NCI-H524 treated with DMSO at 0.1 percent for 48 hours (cell line): ENCODE data around the gene MCEMP1.
"Not testable (repeated sequence)": the region's sequence is repeated elsewhere in the genome, so short reads cannot be mapped to it uniquely, and the experiment has no call there.

Experiments used
- DNase-seq: peaks from one replicate; lab custom pipeline; 2025; lab: John Stamatoyannopoulos, UW

The MCEMP1 gene

DNA sequence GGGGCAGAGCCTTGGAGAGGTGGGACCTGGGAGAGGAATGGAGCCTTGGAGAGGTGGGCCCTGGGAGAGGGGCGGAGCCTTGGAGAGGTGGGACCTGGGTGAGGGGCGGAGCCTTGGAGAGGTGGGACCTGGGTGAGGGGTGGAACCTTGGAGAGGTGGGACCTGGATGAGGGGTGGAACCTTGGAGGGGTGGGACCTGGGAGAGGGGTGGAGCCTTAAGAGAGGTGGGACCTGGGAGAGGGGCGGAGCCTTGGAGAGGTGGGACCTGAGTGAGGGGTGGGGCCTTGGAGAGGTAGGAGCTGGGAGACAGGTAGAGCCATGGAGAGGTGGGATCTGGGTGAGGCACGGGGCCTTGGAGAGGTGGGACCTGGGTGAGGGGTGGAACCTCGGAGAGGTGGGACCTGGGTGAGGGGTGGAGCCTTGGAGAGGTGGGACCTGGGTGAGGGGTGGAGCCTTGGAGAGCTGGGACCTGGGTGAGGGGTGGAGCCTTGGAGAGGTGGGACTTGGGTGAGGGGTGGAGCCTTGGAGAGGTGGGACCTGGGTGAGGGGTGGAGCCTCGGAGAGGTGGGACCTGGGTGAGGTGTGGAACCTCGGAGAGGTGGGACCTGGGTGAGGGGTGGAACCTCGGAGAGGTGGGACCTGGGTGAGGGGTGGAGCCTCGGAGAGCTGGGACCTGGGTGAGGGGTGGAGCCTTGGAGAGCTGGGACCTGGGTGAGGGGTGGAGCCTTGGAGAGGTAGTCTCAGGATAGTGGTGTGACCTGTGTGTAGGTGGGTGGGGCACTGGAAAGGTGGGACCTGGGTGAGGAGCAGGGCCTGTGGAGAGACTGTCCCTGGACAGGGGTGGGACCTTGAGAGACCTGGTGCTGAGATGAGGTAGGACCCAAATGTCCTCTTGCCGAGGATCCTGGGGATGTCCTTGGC is 33.0 kb upstream of the MCEMP1 start:
- not testable (repeated sequence) for DNase-seq

DNA sequence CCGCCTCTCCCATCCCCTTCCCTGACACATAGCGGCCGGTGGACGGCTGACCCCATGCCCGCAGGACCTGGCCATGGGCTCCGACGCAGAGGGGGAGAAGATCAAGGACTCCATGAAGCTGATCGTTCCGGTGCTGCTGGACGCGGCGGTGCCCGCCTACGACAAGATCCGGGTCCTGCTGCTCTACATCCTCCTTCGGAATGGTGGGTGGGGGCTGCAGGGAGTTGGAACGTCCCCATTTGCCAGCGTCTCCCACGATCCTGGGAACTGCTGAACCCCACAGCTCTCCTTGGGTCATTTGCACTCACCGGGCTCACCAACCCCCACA is 32.4 kb upstream of the MCEMP1 start:
- DNase-seq = no peak

DNA sequence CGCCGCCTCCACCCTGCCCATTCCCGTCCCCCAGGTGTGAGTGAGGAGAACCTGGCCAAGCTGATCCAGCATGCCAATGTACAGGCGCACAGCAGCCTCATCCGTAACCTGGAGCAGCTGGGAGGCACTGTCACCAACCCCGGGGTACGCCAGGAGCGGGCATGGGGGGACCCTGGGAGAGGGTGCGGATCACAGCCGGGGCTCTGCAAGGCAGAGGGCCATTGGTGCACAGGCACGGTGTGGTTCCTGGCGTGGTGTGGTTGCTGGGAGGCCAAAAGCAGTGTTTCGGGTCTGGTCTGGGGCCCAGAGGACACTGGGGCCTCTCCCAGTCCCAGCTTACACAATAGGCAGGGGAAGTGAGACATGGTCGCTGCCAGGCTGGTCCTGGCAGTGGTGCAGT is 31.7 kb upstream of the MCEMP1 start:
- DNase-seq = no peak

DNA sequence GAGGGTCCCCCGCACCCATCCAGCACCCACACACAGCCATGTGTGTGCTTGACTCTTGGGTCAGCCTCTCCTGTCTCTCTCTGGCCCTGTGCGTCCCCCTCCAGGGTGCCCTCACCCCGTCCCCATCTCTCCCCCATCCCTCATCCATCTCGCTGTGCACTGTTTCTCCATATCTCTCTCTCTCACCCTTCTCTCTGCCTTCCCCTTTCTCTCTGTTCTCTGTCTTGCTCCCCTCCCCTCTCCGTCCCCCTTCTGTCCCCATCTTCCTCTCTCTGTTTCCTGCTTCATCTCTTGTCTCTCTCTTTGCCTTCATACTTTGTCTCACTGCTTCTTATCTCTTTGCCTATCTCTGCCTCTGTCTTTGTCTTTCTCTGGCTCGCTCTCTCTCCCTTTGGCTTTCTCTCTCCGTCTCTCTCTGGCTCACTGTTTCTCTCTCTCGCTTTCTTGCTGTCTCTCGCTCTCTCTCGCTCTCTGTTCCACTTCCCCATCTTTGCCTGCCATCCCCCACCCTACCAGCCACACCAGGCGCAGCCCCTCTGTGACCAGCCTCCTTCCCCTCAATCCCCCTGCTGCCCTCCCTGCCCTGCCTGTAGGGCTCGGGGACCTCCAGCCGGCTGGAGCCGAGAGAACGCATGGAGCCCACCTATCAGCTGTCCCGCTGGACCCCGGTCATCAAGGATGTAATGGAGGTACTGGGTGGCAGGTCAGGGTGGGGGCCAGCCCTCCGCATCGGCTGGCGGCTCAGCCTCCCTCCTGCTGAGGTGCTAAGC is 31.0 kb upstream of the MCEMP1 start:
- DNase-seq = no peak

DNA sequence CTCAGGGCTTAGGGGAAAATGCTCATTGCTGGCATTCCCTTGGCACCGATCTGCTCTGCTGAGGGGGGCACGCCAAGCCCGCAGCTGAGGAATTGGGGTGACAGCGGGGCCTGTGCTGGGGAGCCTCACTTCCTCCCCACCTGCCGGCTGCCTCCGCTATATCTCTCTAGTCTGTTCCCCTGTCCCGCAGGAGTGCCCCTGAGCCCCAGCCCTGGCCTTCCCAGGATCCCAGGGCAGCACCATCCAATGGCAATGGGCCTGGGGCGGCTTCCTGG is 30.5 kb upstream of the MCEMP1 start:
- DNase-seq = no peak

DNA sequence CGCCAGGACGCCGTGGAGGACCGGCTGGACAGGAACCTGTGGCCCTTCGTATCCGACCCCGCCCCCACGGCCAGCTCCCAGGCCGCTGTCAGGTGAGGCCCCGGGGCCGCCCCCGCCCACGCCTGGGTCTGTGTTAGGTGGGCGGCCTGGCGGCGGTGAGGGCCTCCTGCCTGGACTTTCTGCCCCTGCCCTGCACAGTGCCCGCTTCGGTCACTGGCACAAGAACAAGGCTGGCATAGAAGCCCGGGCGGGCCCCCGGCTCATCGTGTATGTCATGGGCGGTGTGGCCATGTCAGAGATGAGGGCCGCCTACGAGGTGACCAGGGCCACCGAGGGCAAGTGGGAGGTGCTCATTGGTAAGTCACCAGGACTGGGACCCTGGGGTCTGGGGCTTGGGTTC is 29.7 kb upstream of the MCEMP1 start:
- no peak for DNase-seq

DNA sequence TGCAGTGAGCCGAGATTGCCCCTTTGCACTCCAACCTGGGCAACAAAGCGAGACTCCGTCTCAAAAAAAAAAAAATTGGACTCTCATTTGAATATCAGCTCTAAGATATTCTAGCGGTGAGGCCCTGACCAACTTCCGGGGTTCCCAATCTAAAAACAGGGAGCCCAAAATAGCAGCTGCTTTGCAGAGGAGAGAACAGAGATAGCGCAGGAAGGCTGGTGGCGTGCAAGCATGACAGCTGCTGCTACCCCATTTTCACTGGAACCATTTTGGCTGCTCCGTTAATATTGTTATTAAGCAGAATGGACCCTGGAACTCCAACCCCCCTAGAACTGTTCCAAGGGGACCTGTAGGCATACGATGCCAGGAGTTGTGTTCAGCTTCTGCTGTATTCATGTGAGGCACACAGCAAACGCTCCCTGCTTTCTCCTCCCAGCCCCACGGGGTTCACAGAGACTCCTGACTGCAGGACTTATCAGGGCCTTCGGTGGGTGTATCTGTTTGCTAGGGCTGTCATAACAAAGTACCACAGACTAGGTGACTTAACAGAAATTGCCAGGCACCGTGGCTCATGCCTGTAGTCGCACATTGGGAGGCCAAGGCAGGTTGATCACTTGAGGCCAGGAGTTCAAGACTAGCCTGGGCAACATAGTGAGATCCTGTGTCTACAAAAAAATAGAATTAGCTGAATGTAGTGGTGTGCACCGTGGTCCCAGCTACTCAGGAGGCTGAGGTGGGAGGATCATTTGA is 28.4 kb upstream of the MCEMP1 start:
- no peak for DNase-seq

DNA sequence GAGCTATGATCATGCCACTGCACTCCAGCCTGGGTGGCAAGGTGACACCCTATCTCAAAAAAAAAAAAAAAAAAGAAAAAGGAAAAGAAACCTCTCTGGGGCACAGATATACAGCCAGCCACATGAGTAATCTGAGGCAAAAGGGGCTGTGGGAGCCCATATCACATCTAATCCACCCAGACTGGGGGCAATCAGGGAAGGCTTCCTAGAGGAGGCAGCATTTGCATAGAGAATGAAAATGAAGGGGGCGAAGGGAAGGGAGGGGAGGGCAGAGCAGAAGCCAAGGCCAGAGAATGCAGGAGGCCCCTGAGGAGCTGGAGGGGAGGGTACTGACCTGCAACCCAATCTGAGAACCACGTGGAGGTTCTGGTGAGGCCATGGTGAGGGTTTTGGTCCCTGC is 26.7 kb upstream of the MCEMP1 start:
- no peak for DNase-seq

DNA sequence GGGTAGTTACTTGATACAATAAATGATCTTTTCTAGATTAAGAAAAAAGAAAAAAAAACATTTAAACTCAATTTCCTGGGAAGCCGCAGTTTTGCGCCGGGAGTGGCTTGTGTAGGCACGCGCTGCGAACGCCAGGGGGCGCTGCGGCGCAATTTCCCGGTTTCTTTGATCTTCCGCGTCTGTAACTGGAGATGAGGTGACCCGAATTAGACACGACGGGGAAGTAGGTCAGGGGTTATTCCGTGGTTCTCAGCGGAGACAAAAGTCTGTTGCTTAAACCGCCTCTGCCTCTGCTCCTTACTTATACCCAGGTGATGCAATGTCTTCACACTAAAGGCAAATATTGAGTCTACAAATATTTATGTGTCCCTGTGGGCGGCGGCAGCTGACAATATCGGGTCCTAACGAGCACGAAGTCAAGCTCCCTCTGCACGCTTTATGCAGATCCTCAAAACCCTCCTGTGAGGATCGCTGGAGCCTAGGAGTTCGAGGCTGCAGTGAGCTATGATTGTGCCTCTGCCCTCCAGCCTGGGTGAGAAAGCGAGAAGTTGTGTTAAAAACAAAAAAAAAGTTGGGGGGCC is 24.7 kb upstream of the MCEMP1 start:
- peak; percentile 32 for DNase-seq

DNA sequence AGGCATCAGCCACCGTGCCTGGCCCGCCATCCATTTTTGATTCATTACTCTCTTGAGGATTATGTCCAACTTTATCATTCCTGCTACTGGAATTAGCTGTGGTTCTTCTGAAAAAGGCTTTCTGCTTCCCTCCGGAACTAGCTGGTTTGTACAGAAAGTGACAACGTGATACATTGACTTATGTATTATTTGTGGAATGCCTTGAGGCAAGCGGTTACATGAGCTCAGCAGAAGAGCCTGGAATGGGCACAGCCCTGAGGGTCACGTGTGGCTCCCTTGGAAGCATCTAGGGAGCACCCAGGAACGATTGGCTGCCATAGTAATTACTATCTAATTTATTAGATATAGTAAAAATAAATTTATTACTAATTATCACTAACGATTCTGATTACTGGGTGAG is 22.5 kb upstream of the MCEMP1 start:
- no peak for DNase-seq

DNA sequence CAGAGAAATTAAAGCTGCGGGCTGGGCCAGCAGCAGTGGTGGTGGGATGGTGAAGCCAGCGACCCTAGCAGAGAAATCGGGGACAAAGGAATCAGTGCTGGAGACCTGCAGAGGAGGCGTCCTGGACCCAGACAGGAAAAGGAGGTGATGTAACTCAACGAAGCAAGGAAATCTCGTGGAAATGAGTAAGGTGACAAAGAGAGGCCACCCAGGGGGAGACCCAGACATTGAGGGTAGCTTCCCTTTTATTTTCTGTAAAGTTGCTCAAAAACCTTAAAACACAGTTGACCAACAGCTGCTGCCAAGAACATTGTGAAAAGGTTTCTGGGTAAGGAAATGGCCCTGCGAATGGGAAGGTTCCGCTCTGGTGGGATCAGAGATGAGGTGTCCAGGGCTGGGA is 21.3 kb upstream of the MCEMP1 start:
- DNase-seq = no peak

DNA sequence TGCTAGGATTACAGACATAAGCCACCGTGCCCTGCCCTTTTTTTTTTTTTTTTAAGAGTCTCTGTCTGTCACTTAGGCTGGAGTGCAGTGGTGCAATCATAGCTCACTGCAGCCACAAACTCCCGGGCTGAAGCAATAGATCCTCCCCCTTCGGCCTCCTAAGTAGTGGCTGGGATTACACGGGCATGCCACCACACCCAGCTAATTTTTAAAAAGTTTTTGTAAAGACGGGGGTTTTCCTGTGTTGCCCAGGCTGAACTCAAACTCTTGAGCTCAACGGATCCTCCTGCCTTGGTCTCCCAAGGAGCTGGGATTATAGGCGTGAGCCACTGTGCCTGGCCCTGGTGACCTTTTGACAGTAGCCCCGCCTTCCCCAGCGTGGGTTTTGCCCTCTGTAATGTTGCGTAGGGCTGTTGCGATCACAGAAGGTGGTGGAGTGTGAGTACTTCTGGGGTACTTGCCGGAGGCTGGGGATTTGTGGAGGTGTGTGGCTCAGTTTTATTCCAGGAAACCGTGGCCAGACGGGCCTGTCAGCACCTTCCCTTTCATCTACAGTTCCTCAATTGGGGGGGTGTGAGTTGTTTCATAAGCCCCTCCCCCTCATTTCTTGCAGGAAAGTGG is 19.6 kb upstream of the MCEMP1 start:
- no peak for DNase-seq

DNA sequence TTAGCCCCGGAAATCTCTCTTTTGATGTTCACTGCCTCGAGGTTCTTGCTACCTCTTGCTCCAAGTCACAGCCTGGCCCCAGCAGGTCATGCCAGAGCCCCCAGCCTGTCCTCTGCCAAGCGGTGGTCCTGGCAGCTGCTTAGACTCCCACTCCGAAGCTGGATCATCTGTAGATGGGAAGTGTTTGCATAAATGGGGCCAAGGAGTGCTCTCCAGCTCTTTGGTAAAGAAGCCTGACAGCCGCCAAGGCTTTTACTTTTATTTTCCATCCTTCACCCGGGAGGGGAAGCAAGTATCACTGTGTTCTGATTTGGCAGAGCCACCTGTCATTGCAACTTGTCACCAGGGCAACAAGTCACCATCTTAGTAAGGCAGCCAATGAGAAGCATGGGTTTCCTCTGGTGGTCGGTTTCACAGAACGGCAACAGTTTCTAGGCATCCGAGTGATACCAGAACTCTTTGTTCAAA is 18.6 kb upstream of the MCEMP1 start:
- DNase-seq = peak; percentile 61

DNA sequence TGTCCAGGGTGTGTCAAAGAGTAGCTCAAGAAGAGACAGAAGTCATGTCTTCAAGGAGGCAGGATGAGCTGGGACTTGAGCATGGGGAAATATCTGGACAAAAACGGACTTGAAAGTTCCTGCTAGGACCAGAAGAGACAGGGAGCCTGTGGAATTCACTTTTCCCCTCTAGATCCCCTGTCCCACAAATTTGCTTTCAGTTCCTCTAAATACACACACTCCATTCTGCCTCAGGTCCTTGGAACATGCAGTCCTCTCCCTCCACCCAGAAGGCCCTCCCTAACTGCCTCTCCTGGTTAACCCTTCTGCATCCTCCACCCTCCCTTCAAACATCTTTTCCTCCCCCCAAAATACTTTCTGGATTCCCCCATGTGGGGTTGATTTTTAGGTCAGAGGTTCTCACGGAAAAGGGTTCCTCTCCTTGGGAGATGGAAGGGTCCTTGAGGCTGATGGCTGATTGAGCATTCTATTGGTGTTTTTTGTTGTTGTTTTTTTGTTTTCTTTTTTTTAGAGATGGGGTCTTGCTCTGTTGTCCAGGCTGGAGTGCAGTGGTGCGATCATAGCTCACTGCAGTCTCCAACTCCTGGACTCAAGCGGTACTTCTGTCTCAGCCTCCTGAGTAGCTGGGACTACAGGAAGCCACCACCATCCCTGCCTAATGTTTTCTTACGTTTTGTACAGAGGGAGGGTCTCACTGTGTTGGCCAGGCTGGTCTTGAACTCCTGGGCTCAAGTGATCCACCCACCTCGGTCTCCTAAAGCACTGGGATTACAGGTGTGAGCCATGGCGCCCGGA is 14.9 kb upstream of the MCEMP1 start:
- no peak for DNase-seq

DNA sequence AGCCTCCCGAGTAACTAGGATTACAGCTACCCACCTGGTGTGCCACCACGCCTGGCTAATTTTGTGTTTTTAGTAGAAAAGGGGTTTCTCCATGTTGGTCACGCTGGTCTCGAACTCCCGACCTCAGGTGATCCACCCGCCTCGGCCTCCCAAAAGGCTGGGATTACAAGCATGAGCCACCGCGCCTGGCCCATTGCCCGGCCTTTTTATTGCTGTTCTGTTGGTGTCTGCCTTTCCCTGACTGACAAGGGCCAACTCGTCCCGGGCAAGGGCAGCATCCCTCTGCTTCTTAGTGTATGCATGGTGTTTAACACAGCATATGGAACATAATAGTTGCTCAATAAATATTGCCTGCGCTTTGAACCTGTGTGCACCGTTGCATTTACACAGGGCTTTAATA is 14.2 kb upstream of the MCEMP1 start:
- no peak for DNase-seq

DNA sequence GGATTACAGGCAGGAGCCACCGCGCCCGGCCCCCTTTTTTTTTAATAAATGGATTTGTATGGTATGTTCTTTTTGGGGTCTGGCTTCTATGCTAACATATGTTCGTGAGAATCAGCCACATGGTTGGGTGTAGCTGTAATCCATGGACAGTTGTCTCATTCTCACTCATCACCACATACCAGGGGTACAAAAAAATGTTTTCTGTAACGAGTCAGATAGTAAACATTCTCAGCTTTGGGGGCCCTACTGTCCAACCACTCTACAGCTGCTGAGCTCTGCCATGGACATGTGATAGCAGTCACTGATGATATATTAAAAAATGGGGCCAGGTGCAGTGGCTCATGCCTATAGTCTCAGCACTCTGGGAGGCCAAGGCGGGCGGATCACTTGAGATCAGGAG is 13.2 kb upstream of the MCEMP1 start:
- DNase-seq = no peak

DNA sequence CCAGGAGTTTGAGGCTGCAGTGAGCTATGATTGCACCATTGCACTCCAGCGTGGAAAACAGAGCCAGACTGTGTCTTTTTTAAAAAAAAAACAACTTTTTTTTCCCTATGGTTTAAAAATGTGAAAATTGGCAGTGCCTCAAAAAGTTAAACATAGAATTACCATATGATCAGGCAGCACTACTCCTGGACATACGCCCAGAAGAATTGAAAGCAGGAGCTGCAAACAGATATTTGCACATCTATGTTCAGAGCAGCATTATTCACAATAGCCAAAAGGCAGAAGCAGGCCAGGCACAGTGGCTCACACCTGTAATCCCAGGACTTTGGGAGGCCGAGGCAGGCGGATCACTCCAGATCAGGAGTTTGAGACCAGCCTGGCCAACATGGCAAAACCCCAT is 11.8 kb upstream of the MCEMP1 start:
- DNase-seq = no peak

DNA sequence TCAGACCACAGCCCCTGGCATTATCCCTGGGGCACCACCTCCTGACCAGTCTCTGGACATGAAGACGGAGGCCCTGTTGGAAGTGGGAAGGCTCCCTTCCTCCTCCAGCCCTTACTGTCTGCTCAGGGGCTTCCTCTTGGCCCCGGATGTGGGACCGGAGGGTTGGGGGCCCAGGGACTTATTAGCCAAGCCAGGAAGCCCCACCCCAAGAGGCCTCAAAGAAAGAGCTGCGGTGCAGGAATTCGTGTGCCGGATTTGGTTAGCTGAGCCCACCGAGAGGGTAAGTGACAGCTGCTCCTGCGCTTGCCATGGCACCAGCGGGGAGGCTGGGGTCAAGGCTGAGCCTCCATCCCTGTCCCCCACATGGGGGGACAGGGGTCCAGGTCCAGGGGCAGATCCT is 8.0 kb upstream of the MCEMP1 start, which contains the start of gene RETN:
Gene RETN (plus strand): TSS at position 208 of the 400 bp plus-strand sequence. CDS start 278 bp downstream, outside the sequence.
- DNase-seq = no peak

DNA sequence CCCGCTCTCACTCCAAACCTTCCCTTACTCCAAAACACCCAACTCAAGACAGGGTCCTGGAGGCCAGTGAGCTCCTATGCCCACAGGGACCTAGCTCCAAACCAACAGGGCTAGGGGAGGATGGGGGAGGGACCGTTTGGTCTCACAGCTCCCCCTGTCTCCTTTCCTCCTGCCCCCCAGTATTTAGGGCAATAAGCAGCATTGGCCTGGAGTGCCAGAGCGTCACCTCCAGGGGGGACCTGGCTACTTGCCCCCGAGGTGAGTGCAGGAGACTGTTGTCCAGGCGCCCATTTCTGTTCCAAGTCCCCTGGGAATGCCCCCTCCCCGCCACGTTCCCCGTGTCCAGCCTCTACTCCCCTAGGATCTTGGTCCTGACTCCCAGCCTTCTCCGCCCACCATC is 7.2 kb upstream of the MCEMP1 start:
- no peak for DNase-seq

DNA sequence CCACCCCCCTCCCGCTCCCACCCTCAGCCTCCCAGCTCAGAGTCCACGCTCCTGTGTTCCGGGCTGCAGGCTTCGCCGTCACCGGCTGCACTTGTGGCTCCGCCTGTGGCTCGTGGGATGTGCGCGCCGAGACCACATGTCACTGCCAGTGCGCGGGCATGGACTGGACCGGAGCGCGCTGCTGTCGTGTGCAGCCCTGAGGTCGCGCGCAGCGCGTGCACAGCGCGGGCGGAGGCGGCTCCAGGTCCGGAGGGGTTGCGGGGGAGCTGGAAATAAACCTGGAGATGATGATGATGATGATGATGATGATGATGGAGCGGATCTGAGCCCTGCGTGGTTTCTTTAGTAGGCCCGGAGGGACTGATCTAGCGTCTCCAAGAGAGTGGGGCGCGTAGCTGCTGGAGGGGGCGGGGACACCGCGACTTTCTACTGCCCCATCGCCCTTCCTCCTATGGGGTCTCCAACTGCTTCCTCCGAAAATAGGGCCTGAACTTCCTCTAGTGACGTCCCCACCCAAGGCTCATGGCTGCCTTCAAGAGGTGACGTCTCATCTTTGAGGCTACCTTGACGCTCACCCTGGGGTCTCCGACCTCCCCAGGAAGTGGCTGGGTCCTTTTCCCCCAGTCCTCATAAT is 6.6 kb upstream of the MCEMP1 start:
- no peak for DNase-seq

DNA sequence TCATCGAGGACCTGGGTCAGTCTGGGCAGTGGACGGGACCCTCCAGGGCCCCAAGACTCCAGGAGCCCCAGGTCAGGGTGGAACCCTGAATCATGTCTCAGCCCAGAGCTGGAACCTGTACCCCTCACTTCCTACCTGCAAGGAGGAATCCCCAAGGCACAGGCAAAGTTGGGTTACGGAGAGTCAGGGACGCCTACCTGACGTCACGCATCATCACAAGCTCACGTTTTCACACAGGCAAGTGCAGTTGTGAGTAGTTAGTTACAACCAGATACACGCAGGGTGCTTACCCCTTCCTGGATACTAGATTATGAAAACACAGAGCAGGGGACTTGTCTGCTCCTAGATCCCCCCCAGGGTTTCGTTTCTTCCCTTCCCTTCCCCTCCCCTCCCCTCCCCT is 6.1 kb upstream of the MCEMP1 start:
- DNase-seq = no peak
